Common myeloid progenitor, CD34-positive (primary cell): ENCODE data around the gene RRAGC.
A peak's percentile ranks its signal among the peaks of the same experiment; 100 is the strongest.

Experiments used
- CTCF ChIA-PET: fragments of 350-600 bp; sonication (Branson Sonifier 250); formaldehyde crosslinking; loops from one replicate; lab custom pipeline; 2021; ENCODE audit warnings: antibody characterized with exemption; lab: Charles Lee
- POLR2A ChIA-PET: fragments of 350-600 bp; sonication (Branson Sonifier 250); formaldehyde crosslinking; loops from one replicate; lab custom pipeline; 2021; ENCODE audit warnings: antibody characterized with exemption; lab: Charles Lee
- DNase-seq, 3 donors: peaks; one replicate each; pipeline versions ENCODE4 v3.0.0 to v3.0.0-alpha.2; 2013
- H3K27ac ChIP-seq, 2 experiments: 1 replicate in 1 of 2; 2 replicates in 1 of 2; pipeline ENCODE4 v1.7.0; 2013; ENCODE audit warnings: inconsistent platforms in 2 of 2, low read length in 2 of 2, mild to moderate bottlenecking in 2 of 2, low read depth in 1 of 2, moderate library complexity in 1 of 2; ENCODE audit not compliant: severe bottlenecking in 2 of 2, insufficient read depth in 1 of 2, poor library complexity in 1 of 2
- H3K27me3 ChIP-seq, 5 experiments: replicated peaks in 2 of 5; 1 replicate in 3 of 5; 2 replicates in 2 of 5; pipeline versions ENCODE4 v1.6.1 to v1.7.0; 2013; ENCODE audit warnings: low read length in 4 of 5, mild to moderate bottlenecking in 2 of 5, moderate library complexity in 2 of 5, inconsistent platforms in 1 of 5; ENCODE audit not compliant: insufficient read depth in 5 of 5, control insufficient read depth in 4 of 5
- H3K36me3 ChIP-seq, 4 experiments: 1 replicate in 2 of 4; 2 replicates in 2 of 4; pipeline versions ENCODE4 v1.6.1 to v1.7.0; 2013; ENCODE audit warnings: low read length in 3 of 4, control low read depth in 1 of 4, mild to moderate bottlenecking in 1 of 4; ENCODE audit not compliant: control insufficient read depth in 4 of 4, insufficient read depth in 4 of 4
- H3K4me1 ChIP-seq, 4 experiments: 1 replicate in 3 of 4; 2 replicates in 1 of 4; pipeline versions ENCODE4 v1.6.1 to v1.7.1; 2013; ENCODE audit warnings: low read length in 3 of 4, mild to moderate bottlenecking in 3 of 4, control low read depth in 1 of 4, inconsistent platforms in 1 of 4, moderate library complexity in 1 of 4; ENCODE audit not compliant: control insufficient read depth in 4 of 4, insufficient read depth in 4 of 4; ENCODE audit errors: control extremely low read depth in 1 of 4
- H3K4me3 ChIP-seq, 7 experiments: 1 replicate in 4 of 7; 2 replicates in 3 of 7; pipeline versions ENCODE4 v1.5.1 to v1.7.0; 2013; ENCODE audit warnings: mild to moderate bottlenecking in 7 of 7, low read length in 6 of 7, moderate library complexity in 6 of 7, inconsistent platforms in 2 of 7, low read depth in 2 of 7, control low read depth in 1 of 7; ENCODE audit not compliant: insufficient read depth in 4 of 7, control insufficient read depth in 1 of 7; ENCODE audit errors: extremely low read depth in 1 of 7
- H3K9me3 ChIP-seq, 5 experiments: 1 replicate in 4 of 5; 2 replicates in 1 of 5; pipeline versions ENCODE4 v1.6.1 to v1.7.1; 2013; ENCODE audit warnings: low read length in 4 of 5, mild to moderate bottlenecking in 2 of 5, inconsistent platforms in 1 of 5, low read depth in 1 of 5, moderate library complexity in 1 of 5; ENCODE audit not compliant: control insufficient read depth in 4 of 5, insufficient read depth in 2 of 5; ENCODE audit errors: control extremely low read depth in 1 of 5
- WGBS: methylation state at CpG from one replicate; pipeline ENCODE4 v1.1.5; 2013; ENCODE audit not compliant: insufficient coverage; 5-methylcytosine and 5-hydroxymethylcytosine counted together

RRAGC gene

GRCh38 chr1:38892976-38893375 is 33.4 kb upstream of the RRAGC start:
- Histone ChIP-seq H3K27ac (no peak overlapping the region), H3K27me3 (no peaks in the 10 kb centered on the region), H3K4me1 (no peaks in the 10 kb centered on the region), H3K4me3 (no peak overlapping the region), H3K9me3 (no peaks in the 10 kb centered on the region), H3K36me3 (no peaks in the 10 kb centered on the region)
- POLR2A ChIA-PET: no interaction called here
- CTCF ChIA-PET: interaction anchor here (1.1 to 1.4 kb wide), 2 partner anchors 196 to 199 kb away, joined by 3 to 4 read pairs; no protein-coding TSS in a partner anchor
- DNase-seq: no peak
- no CpG with 5 or more reads among the region's 1 CpG for WGBS

- no peaks in the 10 kb centered on the region for H3K9me3 ChIP-seq
- no peaks in the 10 kb centered on the region for H3K4me1 ChIP-seq
- H3K36me3 ChIP-seq: no peaks in the 10 kb centered on the region
- H3K27ac ChIP-seq: no peak overlapping the region
- H3K27me3 ChIP-seq: no peaks in the 10 kb centered on the region
- POLR2A ChIA-PET: no interaction called here
- CTCF ChIA-PET: interaction anchor here (1.1 to 1.4 kb wide), 2 partner anchors 198 to 200 kb away, joined by 3 to 4 read pairs; no protein-coding TSS in a partner anchor
- H3K4me3 ChIP-seq: no peak overlapping the region
- peak in 2 of 3 donors; percentile 36 to 37 for DNase-seq
- 100% methylated on average over 1 of the region's 1 CpG for WGBS
Measured at GRCh38 chr1:38891753-38892152, 32.2 kb upstream of the RRAGC start.

- no peak overlapping the region for H3K4me3 ChIP-seq
- ChIA-PET CTCF (no interaction called here), POLR2A (no interaction called here)
- no peak overlapping the region for H3K27ac ChIP-seq
- no peaks in the 10 kb centered on the region for H3K9me3 ChIP-seq
- no peaks in the 10 kb centered on the region for H3K4me1 ChIP-seq
- no CpG with 5 or more reads among the region's 5 CpGs for WGBS
- no peaks in the 10 kb centered on the region for H3K36me3 ChIP-seq
- DNase-seq: no peak
- H3K27me3 ChIP-seq: no peaks in the 10 kb centered on the region
Measured at GRCh38 chr1:38889589-38889988, 30.0 kb upstream of the RRAGC start.

- no peak overlapping the region for H3K4me3 ChIP-seq
- no peaks in the 10 kb centered on the region for H3K27me3 ChIP-seq
- H3K9me3 ChIP-seq: no peaks in the 10 kb centered on the region
- over 99% methylated on average over 9 of the region's 9 CpGs for WGBS
- H3K36me3 ChIP-seq: no peaks in the 10 kb centered on the region
- CTCF ChIA-PET: interaction anchor here (1.1 kb wide), 1 partner anchor 113 kb away, joined by 3 read pairs; no protein-coding TSS in a partner anchor
- POLR2A ChIA-PET: no interaction called here
- no peaks in the 10 kb centered on the region for H3K4me1 ChIP-seq
- H3K27ac ChIP-seq: no peak overlapping the region
- DNase-seq: no peak
Measured at GRCh38 chr1:38888423-38889333, 29.1 kb upstream of the RRAGC start.

GRCh38 chr1:38885092-38885491 is 25.5 kb upstream of the RRAGC start:
- DNase-seq: no peak
- H3K4me1 ChIP-seq: no peaks in the 10 kb centered on the region
- no peak overlapping the region for H3K27ac ChIP-seq
- WGBS: 100% methylated on average over 2 of the region's 2 CpGs
- H3K27me3 ChIP-seq: no peaks in the 10 kb centered on the region
- ChIA-PET POLR2A (no interaction called here), CTCF (no interaction called here)
- H3K4me3 ChIP-seq: no peak overlapping the region
- H3K36me3 ChIP-seq: no peaks in the 10 kb centered on the region
- no peaks in the 10 kb centered on the region for H3K9me3 ChIP-seq

- Histone ChIP-seq H3K4me3 (no peak within 1 kb of the TSS), H3K4me1 (no peaks in the 10 kb centered on the region), H3K27ac (no peak within 1 kb of the TSS), H3K36me3 (no peaks in the 10 kb centered on the region), H3K9me3 (no peaks in the 10 kb centered on the region), H3K27me3 (no peaks in the 10 kb centered on the region)
- POLR2A ChIA-PET: interaction anchor here (0.5 kb wide), 1 partner anchor 12 kb away, joined by 4 read pairs; no protein-coding TSS in a partner anchor
- no peak for DNase-seq
- CTCF ChIA-PET: no interaction called here
Measured at GRCh38 chr1:38881487-38881886, 21.9 kb upstream of the RRAGC start, which contains the start of gene GJA9. GJA9 (minus strand) TSS chr1:38881587; CDS start chr1:38876098, 5,489 bp downstream.

GRCh38 chr1:38875811-38876210 is 16.2 kb upstream of the RRAGC start:
- CTCF ChIA-PET: interaction anchor here (1.0 kb wide), 1 partner anchor 40 kb away, joined by 3 read pairs; no protein-coding TSS in a partner anchor
- no peak for DNase-seq
- no peaks in the 10 kb centered on the region for H3K27me3 ChIP-seq
- no peak overlapping the region for H3K4me3 ChIP-seq
- POLR2A ChIA-PET: no interaction called here
- H3K36me3 ChIP-seq: no peaks in the 10 kb centered on the region
- WGBS: 100% methylated on average over 1 of the region's 2 CpGs
- no peaks in the 10 kb centered on the region for H3K9me3 ChIP-seq
- peaks cover 10 to 24% (median 15%) of the 10 kb centered on the region in 4 experiments for H3K4me1 ChIP-seq
- H3K27ac ChIP-seq: no peak overlapping the region
